HEK293 (cell line): ENCODE measurements around the gene CBR4.

Source experiments
- CTCF ChIA-PET: fragments of 350-600 bp; formaldehyde crosslinking; extraction: SDS; loops from one replicate; lab custom pipeline; 2021; ENCODE audit warnings: antibody characterized with exemption; lab: Yijun Ruan, JAX
- POLR2A ChIA-PET: fragments of 300-600 bp; formaldehyde crosslinking; extraction: SDS; loops from one replicate; lab custom pipeline; 2020; ENCODE audit warnings: antibody characterized with exemption, inconsistent platforms; lab: Yijun Ruan, JAX
- H3K27ac ChIP-seq: fragments of 200-500 bp; sonication (Bioruptor generic); 2 replicates; pipeline ENCODE4 v1.5.1; 2014; ENCODE audit warnings: low read depth, low read length, control low read depth, inconsistent platforms; ENCODE audit errors: extremely low read depth
- H3K36me3 ChIP-seq, 2 experiments: fragments of 200-500 bp in 1 of 2; sonication (Bioruptor generic) in 1 of 2; 1 replicate in 1 of 2; 2 replicates in 1 of 2; pipeline ENCODE4 v1.5.1; 2014 to 2017; ENCODE audit warnings: inconsistent platforms in 2 of 2, low read length in 2 of 2; ENCODE audit not compliant: control insufficient read depth in 2 of 2, insufficient read depth in 1 of 2
- H3K4me1 ChIP-seq: fragments of 200-500 bp; sonication (Bioruptor generic); 2 replicates; pipeline ENCODE4 v1.5.1; 2014; ENCODE audit warnings: mild to moderate bottlenecking, low read length, inconsistent platforms; ENCODE audit not compliant: control insufficient read depth, insufficient read depth
- H3K4me3 ChIP-seq: 2 replicates; pipeline ENCODE4 v1.5.1; 2011; ENCODE audit warnings: low read depth, mild to moderate bottlenecking, control low read depth, low read length, moderate library complexity
- H3K9me3 ChIP-seq: fragments of 200-500 bp; sonication (Bioruptor generic); 2 replicates; pipeline ENCODE4 v1.5.1; 2014; ENCODE audit warnings: low read depth, low read length, inconsistent platforms; ENCODE audit not compliant: control insufficient read depth, insufficient read depth
- GLIS2 ChIP-seq: fragments of 450-650 bp; formaldehyde crosslinking; IDR thresholded peaks from 2 replicates; pipeline ENCODE4 v1.5.1; 2016; ENCODE audit warnings: missing biosample characterization, missing genetic modification characterization
- KLF16 ChIP-seq: fragments of 450-650 bp; formaldehyde crosslinking; IDR thresholded peaks from 2 replicates; pipeline ENCODE4 v1.5.1; 2017; ENCODE audit warnings: missing biosample characterization, missing genetic modification characterization
- SP7 ChIP-seq: fragments of 450-650 bp; formaldehyde crosslinking; IDR thresholded peaks from 2 replicates; pipeline ENCODE4 v1.5.1; 2016; ENCODE audit warnings: missing biosample characterization, missing genetic modification characterization
- ZBTB48 ChIP-seq: fragments of 450-650 bp; formaldehyde crosslinking; IDR thresholded peaks from 2 replicates; pipeline ENCODE4 v1.5.1; 2016; ENCODE audit warnings: missing biosample characterization, missing genetic modification characterization
- ZFHX2 ChIP-seq: fragments of 450-650 bp; formaldehyde crosslinking; conservative IDR thresholded peaks from 2 replicates; pipeline ENCODE4 v1.5.1; 2016; ENCODE audit warnings: missing biosample characterization, missing genetic modification characterization
- ZNF19 ChIP-seq: fragments of 450-650 bp; formaldehyde crosslinking; IDR thresholded peaks from 2 replicates; pipeline ENCODE4; 2016; ENCODE audit warnings: missing biosample characterization, missing genetic modification characterization, low read depth
- ZNF214 ChIP-seq: fragments of 450-650 bp; formaldehyde crosslinking; IDR thresholded peaks from 2 replicates; pipeline ENCODE4 v1.5.1; 2017; ENCODE audit warnings: missing biosample characterization, mild to moderate bottlenecking, missing genetic modification characterization, borderline replicate concordance
- ZNF404 ChIP-seq: fragments of 450-650 bp; formaldehyde crosslinking; IDR thresholded peaks from 2 replicates; pipeline ENCODE4 v1.5.1; 2017; ENCODE audit warnings: missing biosample characterization, missing genetic modification characterization
- ZNF416 ChIP-seq: fragments of 450-650 bp; formaldehyde crosslinking; IDR thresholded peaks from 2 replicates; pipeline ENCODE4 v1.5.1; 2016; ENCODE audit warnings: missing biosample characterization, missing genetic modification characterization
- ZNF423 ChIP-seq: fragments of 450-650 bp; formaldehyde crosslinking; IDR thresholded peaks from 2 replicates; pipeline ENCODE4 v1.5.1; 2016; ENCODE audit warnings: missing biosample characterization, missing genetic modification characterization
- ZNF585B ChIP-seq: fragments of 450-650 bp; formaldehyde crosslinking; IDR thresholded peaks from 2 replicates; pipeline ENCODE4 v1.5.1; 2016; ENCODE audit warnings: missing biosample characterization, missing genetic modification characterization
- ZNF621 ChIP-seq: fragments of 450-650 bp; formaldehyde crosslinking; IDR thresholded peaks from 2 replicates; pipeline ENCODE4 v1.5.1; 2017; ENCODE audit warnings: missing biosample characterization, missing genetic modification characterization
- ZNF837 ChIP-seq: fragments of 450-650 bp; formaldehyde crosslinking; IDR thresholded peaks from 2 replicates; pipeline ENCODE4 v1.5.1; 2016; ENCODE audit warnings: missing biosample characterization, missing genetic modification characterization
- TF ChIP-seq, protein P1 (sequence below): fragments of 450-650 bp; formaldehyde crosslinking; IDR thresholded peaks from 2 replicates; pipeline ENCODE4 v1.5.1; 2016; ENCODE audit warnings: missing biosample characterization, missing genetic modification characterization
- TF ChIP-seq, protein P2 (sequence below): fragments of 450-650 bp; formaldehyde crosslinking; IDR thresholded peaks from 2 replicates; pipeline ENCODE4 v1.5.1; 2017; ENCODE audit warnings: missing biosample characterization, missing genetic modification characterization
- TF ChIP-seq, protein P3 (sequence below): fragments of 450-650 bp; formaldehyde crosslinking; IDR thresholded peaks from 2 replicates; pipeline ENCODE4 v1.5.1; 2016; ENCODE audit warnings: missing biosample characterization, missing genetic modification characterization
- TF ChIP-seq, protein P4 (sequence below): fragments of 450-650 bp; formaldehyde crosslinking; IDR thresholded peaks from 2 replicates; pipeline ENCODE4; 2016; ENCODE audit warnings: missing biosample characterization, missing genetic modification characterization
- TF ChIP-seq, protein P5 (sequence below): fragments of 450-650 bp; formaldehyde crosslinking; conservative IDR thresholded peaks from 2 replicates; pipeline ENCODE4 v1.5.1; 2016; ENCODE audit warnings: low read depth, missing biosample characterization, missing genetic modification characterization

The CBR4 gene

DNA sequence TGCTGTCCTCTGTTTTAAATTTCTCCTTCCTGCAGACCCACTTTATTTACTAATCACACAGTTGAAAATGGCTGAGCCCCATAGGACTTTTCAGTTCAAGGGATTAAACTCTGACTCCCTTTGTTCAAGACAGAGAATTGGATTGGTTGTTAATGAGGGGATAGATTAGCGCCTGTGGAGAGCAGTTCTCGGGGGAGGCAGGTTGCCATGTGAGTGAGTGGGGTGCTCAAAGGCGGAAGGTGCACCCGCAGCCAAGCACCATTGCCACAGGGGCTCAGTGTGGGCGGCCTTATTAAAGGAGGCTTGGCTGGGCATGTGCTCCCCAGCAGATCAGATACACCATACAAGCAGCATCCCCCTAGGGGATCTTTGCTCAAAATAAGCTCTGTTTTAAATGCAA is 7.9 kb upstream of the CBR4 start:
- ChIA-PET POLR2A (no interaction called here), CTCF (interaction anchor here (0.5 to 0.8 kb wide), 2 partner anchors 468 to 498 kb away, joined by 3 to 4 read pairs; no protein-coding TSS in a partner anchor)
- H3K9me3 ChIP-seq = no peaks in the 10 kb centered on the region
- H3K4me1 ChIP-seq = no peaks in the 10 kb centered on the region; the same call in 1 of the 2 replicates
- TF ChIP-seq ZFHX2 (tag by site-specific recombination) = peak; percentile 74
- TF ChIP-seq ZNF837 = no peak
- no peaks in the 10 kb centered on the region for H3K36me3 ChIP-seq
- no peak overlapping the region for H3K4me3 ChIP-seq
- H3K27ac ChIP-seq = no peak overlapping the region

DNA sequence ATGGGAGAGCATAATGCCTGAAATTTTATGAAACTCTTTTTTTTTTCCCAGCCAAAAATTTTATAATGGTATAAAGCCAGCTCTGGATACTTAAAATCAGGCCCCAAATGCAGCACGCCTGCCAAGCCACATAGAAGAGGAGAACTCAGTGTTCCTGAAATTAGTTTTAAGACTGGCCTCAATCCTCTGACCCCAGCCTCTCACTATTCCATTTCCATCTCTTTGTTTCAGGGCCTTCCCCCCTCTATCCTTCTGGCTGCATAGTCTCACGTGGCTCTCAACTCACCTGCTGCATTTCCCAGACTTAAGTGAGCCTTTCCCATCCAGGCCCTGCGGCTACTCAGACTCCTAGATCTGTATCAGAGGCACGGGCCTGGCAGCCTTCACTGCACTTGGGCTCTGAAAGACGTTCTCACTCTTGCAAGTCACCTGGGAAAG is 5.2 kb upstream of the CBR4 start:
- no peaks in the 10 kb centered on the region for H3K36me3 ChIP-seq
- POLR2A ChIA-PET = no interaction called here
- no peaks in the 10 kb centered on the region for H3K9me3 ChIP-seq
- no peak overlapping the region for H3K4me3 ChIP-seq
- no peak overlapping the region for H3K27ac ChIP-seq
- no peaks in the 10 kb centered on the region; the same call in 1 of the 2 replicates for H3K4me1 ChIP-seq
- CTCF ChIA-PET = no interaction called here
- TF ChIP-seq KLF16 (tag by site-specific recombination) (no peak), ZNF837 (no peak), ZNF214 (no peak), ZNF585B (tag by site-specific recombination) (no peak), ZNF404 (no peak), SP7 (tag by site-specific recombination) (no peak), ZNF416 (tag by site-specific recombination) (no peak), ZNF621 (tag by site-specific recombination) (no peak), GLIS2 (tag by site-specific recombination) (no peak), ZNF19 (tag by site-specific recombination) (no peak), ZBTB48 (no peak), ZNF423 (tag by site-specific recombination) (no peak)
- TF ChIP-seq, protein P1, sequence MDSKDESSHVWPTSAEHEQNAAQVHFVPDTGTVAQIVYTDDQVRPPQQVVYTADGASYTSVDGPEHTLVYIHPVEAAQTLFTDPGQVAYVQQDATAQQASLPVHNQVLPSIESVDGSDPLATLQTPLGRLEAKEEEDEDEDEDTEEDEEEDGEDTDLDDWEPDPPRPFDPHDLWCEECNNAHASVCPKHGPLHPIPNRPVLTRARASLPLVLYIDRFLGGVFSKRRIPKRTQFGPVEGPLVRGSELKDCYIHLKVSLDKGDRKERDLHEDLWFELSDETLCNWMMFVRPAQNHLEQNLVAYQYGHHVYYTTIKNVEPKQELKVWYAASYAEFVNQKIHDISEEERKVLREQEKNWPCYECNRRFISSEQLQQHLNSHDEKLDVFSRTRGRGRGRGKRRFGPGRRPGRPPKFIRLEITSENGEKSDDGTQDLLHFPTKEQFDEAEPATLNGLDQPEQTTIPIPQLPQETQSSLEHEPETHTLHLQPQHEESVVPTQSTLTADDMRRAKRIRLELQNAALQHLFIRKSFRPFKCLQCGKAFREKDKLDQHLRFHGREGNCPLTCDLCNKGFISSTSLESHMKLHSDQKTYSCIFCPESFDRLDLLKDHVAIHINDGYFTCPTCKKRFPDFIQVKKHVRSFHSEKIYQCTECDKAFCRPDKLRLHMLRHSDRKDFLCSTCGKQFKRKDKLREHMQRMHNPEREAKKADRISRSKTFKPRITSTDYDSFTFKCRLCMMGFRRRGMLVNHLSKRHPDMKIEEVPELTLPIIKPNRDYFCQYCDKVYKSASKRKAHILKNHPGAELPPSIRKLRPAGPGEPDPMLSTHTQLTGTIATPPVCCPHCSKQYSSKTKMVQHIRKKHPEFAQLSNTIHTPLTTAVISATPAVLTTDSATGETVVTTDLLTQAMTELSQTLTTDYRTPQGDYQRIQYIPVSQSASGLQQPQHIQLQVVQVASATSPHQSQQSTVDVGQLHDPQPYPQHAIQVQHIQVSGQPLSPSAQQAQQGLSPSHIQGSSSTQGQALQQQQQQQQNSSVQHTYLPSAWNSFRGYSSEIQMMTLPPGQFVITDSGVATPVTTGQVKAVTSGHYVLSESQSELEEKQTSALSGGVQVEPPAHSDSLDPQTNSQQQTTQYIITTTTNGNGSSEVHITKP (tag by site-specific recombination) = no peak
- TF ChIP-seq, protein P2, sequence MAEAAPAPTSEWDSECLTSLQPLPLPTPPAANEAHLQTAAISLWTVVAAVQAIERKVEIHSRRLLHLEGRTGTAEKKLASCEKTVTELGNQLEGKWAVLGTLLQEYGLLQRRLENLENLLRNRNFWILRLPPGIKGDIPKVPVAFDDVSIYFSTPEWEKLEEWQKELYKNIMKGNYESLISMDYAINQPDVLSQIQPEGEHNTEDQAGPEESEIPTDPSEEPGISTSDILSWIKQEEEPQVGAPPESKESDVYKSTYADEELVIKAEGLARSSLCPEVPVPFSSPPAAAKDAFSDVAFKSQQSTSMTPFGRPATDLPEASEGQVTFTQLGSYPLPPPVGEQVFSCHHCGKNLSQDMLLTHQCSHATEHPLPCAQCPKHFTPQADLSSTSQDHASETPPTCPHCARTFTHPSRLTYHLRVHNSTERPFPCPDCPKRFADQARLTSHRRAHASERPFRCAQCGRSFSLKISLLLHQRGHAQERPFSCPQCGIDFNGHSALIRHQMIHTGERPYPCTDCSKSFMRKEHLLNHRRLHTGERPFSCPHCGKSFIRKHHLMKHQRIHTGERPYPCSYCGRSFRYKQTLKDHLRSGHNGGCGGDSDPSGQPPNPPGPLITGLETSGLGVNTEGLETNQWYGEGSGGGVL (tag by site-specific recombination) = no peak
- TF ChIP-seq, protein P3, sequence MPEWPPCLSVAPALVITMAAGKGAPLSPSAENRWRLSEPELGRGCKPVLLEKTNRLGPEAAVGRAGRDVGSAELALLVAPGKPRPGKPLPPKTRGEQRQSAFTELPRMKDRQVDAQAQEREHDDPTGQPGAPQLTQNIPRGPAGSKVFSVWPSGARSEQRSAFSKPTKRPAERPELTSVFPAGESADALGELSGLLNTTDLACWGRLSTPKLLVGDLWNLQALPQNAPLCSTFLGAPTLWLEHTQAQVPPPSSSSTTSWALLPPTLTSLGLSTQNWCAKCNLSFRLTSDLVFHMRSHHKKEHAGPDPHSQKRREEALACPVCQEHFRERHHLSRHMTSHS (tag by site-specific recombination) = no peak
- TF ChIP-seq, protein P4, sequence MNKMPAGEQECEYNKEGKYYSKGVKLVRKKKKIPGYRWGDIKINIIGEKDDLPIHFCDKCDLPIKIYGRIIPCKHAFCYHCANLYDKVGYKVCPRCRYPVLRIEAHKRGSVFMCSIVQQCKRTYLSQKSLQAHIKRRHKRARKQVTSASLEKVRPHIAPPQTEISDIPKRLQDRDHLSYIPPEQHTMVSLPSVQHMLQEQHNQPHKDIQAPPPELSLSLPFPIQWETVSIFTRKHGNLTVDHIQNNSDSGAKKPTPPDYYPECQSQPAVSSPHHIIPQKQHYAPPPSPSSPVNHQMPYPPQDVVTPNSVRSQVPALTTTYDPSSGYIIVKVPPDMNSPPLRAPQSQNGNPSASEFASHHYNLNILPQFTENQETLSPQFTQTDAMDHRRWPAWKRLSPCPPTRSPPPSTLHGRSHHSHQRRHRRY (tag by site-specific recombination) = no peak
- TF ChIP-seq, protein P5, sequence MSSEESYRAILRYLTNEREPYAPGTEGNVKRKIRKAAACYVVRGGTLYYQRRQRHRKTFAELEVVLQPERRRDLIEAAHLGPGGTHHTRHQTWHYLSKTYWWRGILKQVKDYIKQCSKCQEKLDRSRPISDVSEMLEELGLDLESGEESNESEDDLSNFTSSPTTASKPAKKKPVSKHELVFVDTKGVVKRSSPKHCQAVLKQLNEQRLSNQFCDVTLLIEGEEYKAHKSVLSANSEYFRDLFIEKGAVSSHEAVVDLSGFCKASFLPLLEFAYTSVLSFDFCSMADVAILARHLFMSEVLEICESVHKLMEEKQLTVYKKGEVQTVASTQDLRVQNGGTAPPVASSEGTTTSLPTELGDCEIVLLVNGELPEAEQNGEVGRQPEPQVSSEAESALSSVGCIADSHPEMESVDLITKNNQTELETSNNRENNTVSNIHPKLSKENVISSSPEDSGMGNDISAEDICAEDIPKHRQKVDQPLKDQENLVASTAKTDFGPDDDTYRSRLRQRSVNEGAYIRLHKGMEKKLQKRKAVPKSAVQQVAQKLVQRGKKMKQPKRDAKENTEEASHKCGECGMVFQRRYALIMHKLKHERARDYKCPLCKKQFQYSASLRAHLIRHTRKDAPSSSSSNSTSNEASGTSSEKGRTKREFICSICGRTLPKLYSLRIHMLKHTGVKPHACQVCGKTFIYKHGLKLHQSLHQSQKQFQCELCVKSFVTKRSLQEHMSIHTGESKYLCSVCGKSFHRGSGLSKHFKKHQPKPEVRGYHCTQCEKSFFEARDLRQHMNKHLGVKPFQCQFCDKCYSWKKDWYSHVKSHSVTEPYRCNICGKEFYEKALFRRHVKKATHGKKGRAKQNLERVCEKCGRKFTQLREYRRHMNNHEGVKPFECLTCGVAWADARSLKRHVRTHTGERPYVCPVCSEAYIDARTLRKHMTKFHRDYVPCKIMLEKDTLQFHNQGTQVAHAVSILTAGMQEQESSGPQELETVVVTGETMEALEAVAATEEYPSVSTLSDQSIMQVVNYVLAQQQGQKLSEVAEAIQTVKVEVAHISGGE (tag by site-specific recombination) = no peak
- TF ChIP-seq, all 188 proteins: peak for 0
